ENCODE measurements around the gene SPCS1.

The SPCS1 gene
- 29.5 to 68.0 (median 54.6) reads per million in 18 experiments for total RNA-seq

GRCh38 chr3:52705688-52706686 lies at the start of gene SPCS1, which contains the start of gene GLT8D1:
Gene SPCS1 (plus strand): TSS chr3:52706106. CDS start chr3:52706247, 141 bp downstream.
Gene GLT8D1 (minus strand): TSS chr3:52705791. CDS start chr3:52700460, 5,331 bp downstream.
- peak; percentile 81 to 90 for DNase-seq

GRCh38 chr3:52660046-52660445 lies 45.9 kb upstream of the SPCS1 start:
- no peak for DNase-seq

GRCh38 chr3:52663098-52663497 lies 42.8 kb upstream of the SPCS1 start:
- no peak for DNase-seq

GRCh38 chr3:52670621-52671521 lies 35.0 kb upstream of the SPCS1 start:
- peak; percentile 57 to 65 for DNase-seq

- no peak for DNase-seq
These were observed 34.2 kb upstream of the SPCS1 start for GRCh38 chr3:52671676-52672075.

GRCh38 chr3:52676201-52676600 lies 29.7 kb upstream of the SPCS1 start:
- peak; percentile 16 to 28 for DNase-seq

- peak in 1 of 2 donors; percentile 19 for DNase-seq
These were observed 27.4 kb upstream of the SPCS1 start for GRCh38 chr3:52678265-52679198.

GRCh38 chr3:52679199-52679538 lies 26.7 kb upstream of the SPCS1 start:
- DNase-seq = peak; percentile 35 to 57

- no peak for DNase-seq
These were observed 26.1 kb upstream of the SPCS1 start for GRCh38 chr3:52679811-52680210.

GRCh38 chr3:52681596-52681995 lies 24.3 kb upstream of the SPCS1 start:
- peak; percentile 47 to 58 for DNase-seq

GRCh38 chr3:52682016-52682415 lies 23.9 kb upstream of the SPCS1 start:
- peak; percentile 85 to 87 for DNase-seq

GRCh38 chr3:52683611-52684010 lies 22.3 kb upstream of the SPCS1 start:
- DNase-seq = no peak

- DNase-seq = no peak
These were observed 21.7 kb upstream of the SPCS1 start for GRCh38 chr3:52684184-52684583.

GRCh38 chr3:52685285-52685708 lies 20.6 kb upstream of the SPCS1 start:
- DNase-seq = peak; percentile 74 to 89

- DNase-seq = peak; percentile 94 to 97
These were observed 19.9 kb upstream of the SPCS1 start, which contains the start of the genes GNL3 and PBRM1 for GRCh38 chr3:52685709-52686691. Gene GNL3 (plus strand): TSS chr3:52686032. CDS start chr3:52686093, 61 bp downstream. Gene PBRM1 (minus strand): TSS chr3:52685913.

- DNase-seq = no peak
These were observed 17.6 kb upstream of the SPCS1 start for GRCh38 chr3:52688266-52688665.

- no peak for DNase-seq
These were observed 16.8 kb upstream of the SPCS1 start for GRCh38 chr3:52689151-52689550.

- no peak for DNase-seq
These were observed 15.3 kb upstream of the SPCS1 start for GRCh38 chr3:52690560-52690959.

GRCh38 chr3:52693071-52693470 lies 12.8 kb upstream of the SPCS1 start:
- no peak for DNase-seq

- DNase-seq = no peak
These were observed 11.2 kb upstream of the SPCS1 start for GRCh38 chr3:52694528-52695189.
